GM18505 (cell line): Measurements from ENCODE around the gene VAV2.
"Not testable (repeated sequence)": the region's sequence is repeated elsewhere in the genome, so short reads cannot be mapped to it uniquely, and the experiment has no call there.

ENCODE experiments used
- ATAC-seq: cut with Tn5 transposase; IDR thresholded peaks from one replicate; pipeline ENCODE4 v1.9.1; 2021; ENCODE audit not compliant: unreplicated experiment
- POLR2A ChIP-seq: IDR thresholded peaks from 4 replicates; pipeline ENCODE4 v1.6.1; 2011; ENCODE audit warnings: borderline replicate concordance; ENCODE audit not compliant: insufficient read depth, insufficient read length; ENCODE audit errors: extremely low read depth

VAV2 gene

DNA sequence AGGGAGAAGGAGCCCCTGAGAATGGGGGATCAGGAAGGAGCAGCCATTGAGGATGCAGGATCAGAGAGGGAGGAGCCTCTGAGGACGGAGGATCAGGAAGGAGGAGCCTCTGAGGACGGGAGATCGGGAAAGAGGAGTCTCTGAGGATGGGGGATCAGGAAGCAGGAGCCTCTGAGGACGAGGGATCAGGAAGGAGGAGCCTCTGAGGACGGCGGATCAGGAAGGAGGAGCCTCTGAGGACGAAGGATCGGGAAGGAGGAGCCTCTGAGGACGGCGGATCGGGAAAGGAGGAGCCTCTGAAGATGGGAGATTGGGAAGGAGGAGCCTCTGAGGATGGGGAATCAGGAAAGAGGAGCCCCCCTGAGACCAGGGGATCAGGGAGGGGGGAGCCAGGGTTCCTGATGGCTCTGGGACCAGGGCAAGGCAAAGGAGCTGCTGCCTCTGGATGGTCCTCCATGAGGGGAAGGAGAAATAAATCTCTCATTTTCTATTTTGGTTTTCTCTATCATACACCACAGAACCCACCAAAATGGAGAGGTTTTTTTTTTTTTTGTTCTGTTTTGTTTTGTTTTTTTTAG, 231.3 kb downstream of the VAV2 start:
- ATAC-seq, result no peak
- no peak for TF ChIP-seq POLR2A

DNA sequence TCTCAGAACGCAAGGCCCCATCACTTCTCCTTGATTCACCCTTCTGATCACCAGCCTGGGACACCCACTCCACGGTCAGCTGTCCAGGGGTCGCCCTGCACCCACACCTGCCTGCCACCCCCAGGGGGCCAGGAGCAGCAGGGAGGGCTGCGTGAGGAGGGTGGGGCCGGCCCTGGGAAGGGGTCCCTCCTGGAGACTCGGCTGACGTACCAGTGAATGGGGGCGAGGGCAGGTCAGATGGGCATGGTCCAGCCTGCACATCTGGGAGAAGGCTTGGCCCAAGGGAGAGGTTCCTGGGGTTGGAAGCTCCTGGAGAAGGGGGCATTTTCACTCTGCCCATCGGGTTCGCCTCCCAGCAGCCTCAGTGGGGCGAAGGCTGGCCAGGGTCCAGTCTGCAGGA, 232.2 kb downstream of the VAV2 start:
- no peak for ATAC-seq
- no peak for TF ChIP-seq POLR2A

- no peak for ATAC-seq
- no peak for TF ChIP-seq POLR2A
These were observed 232.8 kb downstream of the VAV2 start for GRCh38 chr9:133759146-133759900.

DNA sequence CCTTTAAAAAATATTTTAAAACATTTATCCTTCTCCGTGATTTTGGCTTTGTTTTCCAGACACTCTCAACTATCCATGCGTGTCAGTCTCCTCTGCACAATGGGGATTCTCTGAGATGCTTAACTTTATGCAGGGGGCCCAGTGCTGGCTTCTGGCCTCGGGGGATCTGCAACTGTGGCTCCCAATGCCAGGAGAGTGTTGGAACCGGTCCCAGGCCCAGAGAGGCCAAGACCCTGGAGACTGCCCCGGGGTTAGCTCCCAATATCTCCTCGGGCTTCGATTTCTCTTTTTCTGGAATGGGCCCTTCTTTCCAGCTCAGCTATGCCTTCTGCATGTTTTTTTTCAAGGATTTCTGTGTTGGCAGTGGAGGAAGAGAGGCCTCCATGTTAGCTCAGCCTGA, 233.9 kb downstream of the VAV2 start:
- no peak for TF ChIP-seq POLR2A
- ATAC-seq, result no peak

GRCh38 chr9:133754688-133755227, 237.4 kb downstream of the VAV2 start:
- no peak for TF ChIP-seq POLR2A
- ATAC-seq, result no peak

- TF ChIP-seq POLR2A, result no peak
- ATAC-seq, result no peak
These were observed 237.9 kb downstream of the VAV2 start for GRCh38 chr9:133754187-133754586.

DNA sequence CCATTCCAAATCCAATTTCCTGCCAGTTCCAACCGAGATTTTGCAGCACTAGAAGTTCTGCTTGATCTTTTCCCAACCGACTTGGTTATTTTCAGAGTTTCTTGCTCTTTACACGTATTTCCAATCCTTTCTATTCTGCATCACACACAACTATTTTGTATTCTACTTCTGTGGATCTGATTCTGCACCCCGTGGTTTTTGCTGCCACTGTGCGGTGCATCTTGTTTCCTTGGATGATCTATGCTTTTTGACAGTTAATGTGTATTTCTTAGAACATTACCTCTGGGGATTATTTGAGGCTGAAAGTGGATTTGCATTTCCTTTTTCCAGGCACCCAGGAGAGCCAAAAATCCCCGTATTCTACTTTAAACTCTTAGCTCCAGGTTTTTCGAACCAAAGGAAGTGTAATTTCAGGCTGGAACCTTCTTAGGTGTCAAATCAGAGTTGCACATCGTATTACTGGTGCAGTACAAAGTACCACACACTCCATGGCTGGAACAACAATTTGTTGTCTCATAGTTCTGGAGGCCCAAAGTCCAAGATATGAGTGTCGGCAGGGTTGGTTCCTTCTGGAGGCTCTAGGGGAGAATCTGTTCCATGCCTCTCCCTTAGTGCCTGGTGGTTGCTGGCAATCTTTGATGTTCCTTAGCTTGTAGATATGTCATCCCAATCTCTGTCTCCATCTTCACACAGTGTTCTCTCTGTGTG, 239.2 kb downstream of the VAV2 start:
- no peak for ATAC-seq
- no peak for TF ChIP-seq POLR2A

- ATAC-seq, result no peak
- no peak for TF ChIP-seq POLR2A
These were observed 241.0 kb downstream of the VAV2 start for GRCh38 chr9:133750982-133751649.

GRCh38 chr9:133747309-133747708, 244.8 kb downstream of the VAV2 start:
- no peak for ATAC-seq
- no peak for TF ChIP-seq POLR2A

- ATAC-seq, result not testable (repeated sequence)
These were observed 247.6 kb downstream of the VAV2 start for GRCh38 chr9:133744528-133744927.

- no peak for ATAC-seq
These were observed 249.2 kb downstream of the VAV2 start for GRCh38 chr9:133742849-133743444.

GRCh38 chr9:133742251-133742650, 249.9 kb downstream of the VAV2 start:
- no peak for ATAC-seq
- no peak for TF ChIP-seq POLR2A

More at GRCh38 chr9:133742849-133743444, 249.2 kb downstream of the VAV2 start:
- no peak for TF ChIP-seq POLR2A

DNA sequence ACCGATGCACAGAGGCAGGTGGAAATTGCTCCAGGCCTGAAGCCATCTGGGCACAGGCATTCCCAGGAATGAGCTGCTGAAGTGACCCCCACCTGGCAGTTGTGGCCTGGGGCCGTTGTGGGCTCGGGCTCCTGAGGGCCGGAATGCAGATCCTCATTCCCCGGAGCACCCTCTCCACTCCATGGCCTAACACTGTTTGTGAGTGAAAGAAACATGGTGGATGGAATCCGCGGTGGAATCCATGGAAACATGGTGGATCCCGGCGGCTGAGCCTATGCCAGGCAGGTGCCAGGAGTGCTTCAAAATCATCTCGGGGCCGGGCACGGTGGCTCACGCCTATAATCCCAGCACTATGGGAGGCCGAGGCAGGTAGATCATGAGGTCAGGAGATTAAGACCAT, 250.4 kb downstream of the VAV2 start:
- no peak for ATAC-seq
- TF ChIP-seq POLR2A, result no peak

- no peak for ATAC-seq
- TF ChIP-seq POLR2A, result no peak
These were observed 251.2 kb downstream of the VAV2 start for GRCh38 chr9:133740911-133741310.
